Trophoblast cell (in vitro differentiated cells and primary cell): ENCODE data around the gene MACO1.
"Not testable (repeated sequence)": the region's sequence is repeated elsewhere in the genome, so short reads cannot be mapped to it uniquely, and the experiment has no call there.

Experiments
- DNase-seq, 2 donors: peaks; one replicate each; pipeline ENCODE4 v3.0.0-alpha.2; 2016
- H2AFZ ChIP-seq: 2 replicates; pipeline ENCODE4 v1.6.1; 2013; ENCODE audit warnings: low read length, moderate library complexity, mild to moderate bottlenecking; ENCODE audit not compliant: insufficient read depth, poor library complexity
- H2AK5ac ChIP-seq: 2 replicates; pipeline ENCODE4 v1.6.1; 2013; ENCODE audit warnings: mild to moderate bottlenecking, low read length
- H2BK120ac ChIP-seq: 2 replicates; pipeline ENCODE4 v1.6.1; 2013; ENCODE audit warnings: low read length, mild to moderate bottlenecking, moderate library complexity; ENCODE audit not compliant: insufficient read depth, poor library complexity
- H2BK12ac ChIP-seq: 2 replicates; pipeline ENCODE4 v1.6.1; 2013; ENCODE audit warnings: mild to moderate bottlenecking, low read length, moderate library complexity
- H2BK5ac ChIP-seq: 2 replicates; pipeline ENCODE4 v1.6.1; 2013; ENCODE audit warnings: low read length, low read depth, moderate library complexity, mild to moderate bottlenecking; ENCODE audit not compliant: poor library complexity
- H3K14ac ChIP-seq: 2 replicates; pipeline ENCODE4 v1.6.1; 2013; ENCODE audit warnings: mild to moderate bottlenecking, low read length
- H3K18ac ChIP-seq: 2 replicates; pipeline ENCODE4 v1.6.1; 2013; ENCODE audit warnings: mild to moderate bottlenecking, low read length
- H3K23ac ChIP-seq: 2 replicates; pipeline ENCODE4 v1.6.1; 2013; ENCODE audit warnings: low read length
- H3K27ac ChIP-seq: 2 replicates; pipeline ENCODE4 v1.5.1; 2013; ENCODE audit warnings: low read depth, mild to moderate bottlenecking, inconsistent platforms, low read length, moderate library complexity
- H3K27me3 ChIP-seq: 2 replicates; pipeline ENCODE4 v1.6.1; 2013; ENCODE audit warnings: inconsistent platforms, mild to moderate bottlenecking, low read length, moderate library complexity; ENCODE audit not compliant: insufficient read depth
- H3K36me3 ChIP-seq, 2 experiments: 1 replicate in 1 of 2; 2 replicates in 1 of 2; pipeline ENCODE4 v1.6.1; 2013; ENCODE audit warnings: low read length in 2 of 2, mild to moderate bottlenecking in 2 of 2, moderate library complexity in 1 of 2; ENCODE audit not compliant: insufficient read depth in 2 of 2, control insufficient read depth in 1 of 2
- H3K4ac ChIP-seq: 2 replicates; pipeline ENCODE4 v1.6.1; 2013; ENCODE audit warnings: low read depth, mild to moderate bottlenecking, low read length, moderate library complexity
- H3K4me1 ChIP-seq, 2 experiments: 1 replicate in 1 of 2; 2 replicates in 1 of 2; pipeline ENCODE4 v1.6.1; 2013; ENCODE audit warnings: low read length in 2 of 2, mild to moderate bottlenecking in 2 of 2, moderate library complexity in 1 of 2; ENCODE audit not compliant: insufficient read depth in 2 of 2, control insufficient read depth in 1 of 2
- H3K4me2 ChIP-seq: 2 replicates; pipeline ENCODE4 v1.6.1; 2013; ENCODE audit warnings: inconsistent platforms, mild to moderate bottlenecking, low read length, moderate library complexity
- H3K4me3 ChIP-seq: 2 replicates; pipeline ENCODE4 v1.5.1; 2013; ENCODE audit warnings: mild to moderate bottlenecking, low read depth, low read length, inconsistent platforms
- H3K79me1 ChIP-seq: one replicate; pipeline ENCODE4 v1.6.1; 2013; ENCODE audit warnings: low read length
- H3K79me2 ChIP-seq: 2 replicates; pipeline ENCODE4 v1.6.1; 2013; ENCODE audit warnings: low read length, mild to moderate bottlenecking; ENCODE audit not compliant: control insufficient read depth, insufficient read depth, poor library complexity
- H3K9ac ChIP-seq: 2 replicates; pipeline ENCODE4 v1.6.1; 2013; ENCODE audit warnings: mild to moderate bottlenecking, low read length
- H3K9me3 ChIP-seq: 2 replicates; pipeline ENCODE4 v1.6.1; 2013; ENCODE audit warnings: low read depth, mild to moderate bottlenecking, control low read depth, inconsistent platforms, low read length; ENCODE audit not compliant: insufficient read depth
- H4K12ac ChIP-seq: 2 replicates; pipeline ENCODE4 v1.6.1; 2013; ENCODE audit warnings: low read depth, mild to moderate bottlenecking, low read length, moderate library complexity
- H4K8ac ChIP-seq: 2 replicates; pipeline ENCODE4 v1.6.1; 2013; ENCODE audit warnings: low read depth, mild to moderate bottlenecking, low read length, moderate library complexity
- H4K91ac ChIP-seq: one replicate; pipeline ENCODE4 v1.6.1; 2013; ENCODE audit warnings: low read depth, mild to moderate bottlenecking, low read length, moderate library complexity
- WGBS: extraction: QIAGEN DNeasy Blood & Tissue Kit; methylation state at CpG from one replicate; pipeline ENCODE4 v1.1.7; 2013; ENCODE audit warnings: missing lambda C conversion rate; ENCODE audit not compliant: insufficient read length, insufficient coverage; ENCODE audit errors: extremely low coverage; 5-methylcytosine and 5-hydroxymethylcytosine counted together

MACO1 gene

DNA sequence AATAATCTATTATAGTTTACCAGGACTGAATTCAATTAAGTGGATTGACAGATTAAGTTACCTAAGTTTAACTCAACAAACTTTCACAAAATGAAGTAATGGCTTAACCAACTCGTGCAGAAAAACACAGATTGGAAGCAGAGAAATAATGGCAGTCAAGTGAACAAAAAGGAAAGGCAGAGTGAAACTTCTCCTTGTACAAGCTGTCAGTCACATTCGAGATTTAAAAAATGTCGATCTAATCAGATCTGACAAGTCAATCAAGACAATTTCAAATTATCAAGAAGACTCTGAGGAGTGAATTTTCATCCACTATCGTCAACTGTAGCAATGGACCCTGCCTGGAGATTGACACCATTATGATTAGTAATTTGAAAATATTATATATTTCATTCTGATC, 13.4 kb upstream of the MACO1 start:
- H3K18ac ChIP-seq, H3K9ac ChIP-seq, H3K9me3 ChIP-seq, H4K12ac ChIP-seq, H3K4ac ChIP-seq, H3K4me2 ChIP-seq, H3K4me1 ChIP-seq, H4K8ac ChIP-seq, H2AK5ac ChIP-seq, H3K27ac ChIP-seq, H2BK120ac ChIP-seq, H3K36me3 ChIP-seq, H3K79me2 ChIP-seq, H2BK5ac ChIP-seq, H3K79me1 ChIP-seq, H2BK12ac ChIP-seq, H4K91ac ChIP-seq, H3K14ac ChIP-seq, H3K23ac ChIP-seq, H3K4me3 ChIP-seq, H2AFZ ChIP-seq, DNase-seq, H3K27me3 ChIP-seq: not testable (repeated sequence)
- no CpG with 5 or more reads among the region's 4 CpGs for WGBS

DNA sequence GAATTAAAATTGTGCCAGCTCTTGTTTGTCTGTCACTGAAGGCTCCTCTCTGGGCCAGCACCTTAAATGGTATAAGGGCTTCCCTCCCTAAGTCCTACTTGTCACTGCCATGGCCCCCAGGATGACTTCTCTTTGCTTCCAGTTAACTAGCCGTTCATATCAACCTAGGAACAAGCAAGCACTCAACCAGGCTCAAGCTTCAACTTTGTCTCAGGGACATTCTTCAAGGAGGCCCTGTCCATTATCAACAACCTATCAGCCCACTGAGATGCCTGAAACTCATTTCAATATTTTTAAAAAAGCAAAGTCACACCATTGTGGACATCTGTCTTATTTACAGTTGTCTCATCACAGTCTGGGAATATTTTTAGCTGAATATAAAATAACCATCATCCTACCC, 11.4 kb upstream of the MACO1 start:
- H2AK5ac ChIP-seq, H3K23ac ChIP-seq, H3K27me3 ChIP-seq, H2BK5ac ChIP-seq, H3K4me2 ChIP-seq, DNase-seq, H4K8ac ChIP-seq, H3K79me2 ChIP-seq, H3K4me3 ChIP-seq, H3K27ac ChIP-seq, H3K18ac ChIP-seq, H2BK12ac ChIP-seq, H2BK120ac ChIP-seq, H4K12ac ChIP-seq, H3K4ac ChIP-seq, H3K14ac ChIP-seq, H3K79me1 ChIP-seq, H2AFZ ChIP-seq, H3K4me1 ChIP-seq, H3K36me3 ChIP-seq, H4K91ac ChIP-seq, H3K9me3 ChIP-seq, H3K9ac ChIP-seq: not testable (repeated sequence)
- no CpG with 5 or more reads among the region's 1 CpG for WGBS

DNA sequence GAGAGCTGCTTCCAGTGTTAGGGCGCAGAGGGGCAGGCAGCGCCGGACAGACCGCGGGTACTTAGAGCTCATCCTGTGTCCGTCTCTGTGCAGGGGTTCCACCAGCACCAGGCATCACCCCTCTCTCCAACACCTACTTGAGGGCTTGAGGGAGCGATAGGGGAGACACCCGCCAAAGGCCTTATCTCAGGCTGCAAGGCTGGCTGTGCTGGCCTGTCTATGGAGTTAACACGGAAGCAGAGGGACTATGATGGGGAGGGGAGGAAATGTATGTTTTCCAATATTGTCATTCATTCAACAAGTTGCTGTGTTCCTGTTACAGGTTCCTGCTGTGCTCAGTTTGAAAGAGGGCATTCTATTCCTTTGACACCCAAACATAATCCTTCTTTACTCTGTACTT, 10.0 kb upstream of the MACO1 start, which contains the start of gene RHCE:
RHCE (minus strand) TSS at position 111 of the 400 bp plus-strand sequence; CDS start at position 72, 39 bp downstream.
- H3K79me2 ChIP-seq, H3K4me2 ChIP-seq, H2BK12ac ChIP-seq, H3K14ac ChIP-seq, H3K4me1 ChIP-seq, H2BK5ac ChIP-seq, H2AFZ ChIP-seq, H3K9me3 ChIP-seq, H3K23ac ChIP-seq, H2AK5ac ChIP-seq, H3K18ac ChIP-seq, DNase-seq, H2BK120ac ChIP-seq, H3K36me3 ChIP-seq, H4K12ac ChIP-seq, H4K8ac ChIP-seq, H3K27ac ChIP-seq, H3K4me3 ChIP-seq, H3K27me3 ChIP-seq, H4K91ac ChIP-seq, H3K9ac ChIP-seq, H3K4ac ChIP-seq, H3K79me1 ChIP-seq: not testable (repeated sequence)
- WGBS: no CpG with 5 or more reads among the region's 9 CpGs

DNA sequence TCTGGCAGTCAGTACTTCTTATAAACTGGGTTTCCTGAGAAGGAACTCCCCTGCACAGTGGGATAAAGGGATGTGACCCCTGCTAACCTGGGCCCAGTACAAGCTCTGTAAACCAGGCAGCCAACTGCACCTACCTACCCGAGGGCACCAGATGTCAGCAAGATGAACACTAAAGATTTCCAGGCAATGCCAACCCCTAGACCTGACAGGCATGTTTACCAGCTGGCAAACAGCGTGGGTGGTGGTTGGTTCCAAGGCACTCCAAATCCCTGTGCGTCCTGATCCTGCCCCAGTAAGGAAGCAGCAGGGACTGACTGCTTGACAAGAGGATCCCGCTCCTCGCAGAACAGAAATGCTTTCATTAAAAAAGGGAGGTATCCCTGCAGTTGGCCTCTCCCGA, 7.5 kb upstream of the MACO1 start:
- not testable (repeated sequence) for H3K4me2 ChIP-seq, H4K8ac ChIP-seq

More for the DNA sequence above, 7.5 kb upstream of the MACO1 start:
- not testable (repeated sequence) for H3K4me3 ChIP-seq, H2AK5ac ChIP-seq, H3K36me3 ChIP-seq, H2BK12ac ChIP-seq, DNase-seq, H3K9me3 ChIP-seq, H2AFZ ChIP-seq, H4K91ac ChIP-seq, H3K79me2 ChIP-seq, H3K4me1 ChIP-seq, H3K27me3 ChIP-seq, H2BK120ac ChIP-seq, H3K9ac ChIP-seq, H3K14ac ChIP-seq, H2BK5ac ChIP-seq, H3K23ac ChIP-seq, H3K4ac ChIP-seq, H3K27ac ChIP-seq, H3K79me1 ChIP-seq, H3K18ac ChIP-seq, H4K12ac ChIP-seq
- WGBS: no CpG with 5 or more reads among the region's 6 CpGs
